ENCODE measurements around the gene RBM4.
"Not testable (repeated sequence)": the region's sequence is repeated elsewhere in the genome, so short reads cannot be mapped to it uniquely, and the experiment has no call there.

The RBM4 gene

DNA sequence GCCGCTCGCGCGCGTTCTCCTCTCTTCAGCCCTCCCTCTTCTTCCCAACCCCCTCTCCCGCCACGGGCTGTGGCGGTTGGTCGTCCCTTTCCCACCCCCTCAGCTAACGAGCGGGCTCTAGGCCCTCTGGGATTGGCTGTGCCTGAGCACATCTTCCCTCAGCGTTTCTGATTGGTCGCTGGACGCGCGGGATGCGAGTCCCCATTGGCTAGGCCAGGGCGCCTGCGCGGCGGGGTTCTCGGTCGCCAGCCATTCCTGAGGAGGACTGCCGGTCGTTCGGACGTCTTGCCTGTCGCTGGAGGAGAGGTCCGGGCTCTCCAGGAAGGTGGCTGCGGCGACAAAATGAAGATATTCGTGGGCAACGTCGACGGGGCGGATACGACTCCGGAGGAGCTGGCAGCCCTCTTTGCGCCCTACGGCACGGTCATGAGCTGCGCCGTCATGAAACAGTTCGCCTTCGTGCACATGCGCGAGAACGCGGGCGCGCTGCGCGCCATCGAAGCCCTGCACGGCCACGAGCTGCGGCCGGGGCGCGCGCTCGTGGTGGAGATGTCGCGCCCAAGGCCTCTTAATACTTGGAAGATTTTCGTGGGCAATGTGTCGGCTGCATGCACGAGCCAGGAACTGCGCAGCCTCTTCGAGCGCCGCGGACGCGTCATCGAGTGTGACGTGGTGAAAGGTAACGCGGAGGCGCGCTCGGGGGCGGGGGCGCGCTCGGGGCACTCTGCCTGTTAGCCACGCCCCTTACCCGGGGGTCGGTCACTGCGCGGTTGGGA is 21.9 kb upstream of the RBM4 start, which contains the start of gene RBM14:
RBM14 (plus strand) TSS at position 252 of the 776 bp plus-strand sequence; CDS start at position 343, 91 bp downstream.
- in situ Hi-C loops (cut with MboI; ENCODE audit: low sequenced_read_pairs): no loop called here

DNA sequence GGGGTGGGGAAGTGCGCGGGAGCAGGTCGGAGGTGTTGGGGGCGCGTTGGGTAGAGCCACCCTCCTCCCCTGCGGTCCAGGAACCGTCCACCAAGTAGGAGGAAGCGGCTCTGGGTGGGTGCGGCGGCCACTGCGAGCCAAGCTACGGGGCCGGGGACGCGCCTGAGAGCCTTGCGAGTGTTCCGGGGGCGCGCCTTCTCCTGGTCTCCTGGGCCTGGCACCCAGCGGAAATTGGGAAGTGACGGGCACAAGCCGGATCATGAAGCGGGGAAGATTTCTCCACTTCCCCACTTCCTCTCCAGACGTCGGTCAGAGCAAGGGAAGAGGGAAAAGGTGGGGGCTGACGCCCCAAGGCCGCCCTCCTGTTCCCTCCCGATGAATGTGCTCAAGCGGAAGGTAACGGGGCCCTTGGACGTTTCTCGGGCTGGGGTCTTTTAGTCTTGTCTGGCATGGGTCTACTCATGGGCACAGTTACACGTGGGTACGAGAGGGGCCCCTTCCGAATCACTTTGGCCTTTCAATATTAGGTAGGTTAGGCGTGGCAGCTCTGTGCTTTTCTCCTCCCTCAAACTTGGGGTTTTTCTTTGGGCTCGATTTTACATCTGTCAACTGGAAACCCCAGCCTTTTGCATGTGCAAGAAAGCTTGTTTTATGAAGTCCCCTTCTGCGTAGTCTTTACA is 21.2 kb upstream of the RBM4 start:
- in situ Hi-C loops (cut with MboI; ENCODE audit: low sequenced_read_pairs): no loop called here

DNA sequence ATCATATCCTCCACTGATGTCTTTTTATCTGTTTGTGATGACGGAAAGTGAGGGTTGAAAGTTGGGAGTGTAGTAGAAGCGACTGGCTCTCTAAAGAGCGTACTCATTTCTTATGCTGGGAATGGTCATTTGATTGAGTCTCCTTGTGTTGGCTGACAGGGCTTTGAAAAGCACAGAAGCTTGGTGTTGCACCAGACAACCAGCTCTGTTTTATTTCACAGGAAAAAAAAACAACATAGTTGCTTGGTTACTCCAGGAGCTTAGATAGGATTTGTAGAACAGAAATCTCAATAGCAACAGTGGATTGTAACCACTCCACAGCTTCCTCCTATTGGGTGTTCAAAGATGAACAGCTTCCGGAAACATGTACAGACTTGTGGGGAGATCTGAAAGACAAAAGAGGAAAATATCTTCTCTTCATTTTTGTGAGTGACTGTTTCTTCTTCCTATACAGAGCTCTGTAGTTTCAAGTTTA is 19.4 kb upstream of the RBM4 start:
- in situ Hi-C loops (cut with MboI; ENCODE audit: low sequenced_read_pairs): no loop called here

DNA sequence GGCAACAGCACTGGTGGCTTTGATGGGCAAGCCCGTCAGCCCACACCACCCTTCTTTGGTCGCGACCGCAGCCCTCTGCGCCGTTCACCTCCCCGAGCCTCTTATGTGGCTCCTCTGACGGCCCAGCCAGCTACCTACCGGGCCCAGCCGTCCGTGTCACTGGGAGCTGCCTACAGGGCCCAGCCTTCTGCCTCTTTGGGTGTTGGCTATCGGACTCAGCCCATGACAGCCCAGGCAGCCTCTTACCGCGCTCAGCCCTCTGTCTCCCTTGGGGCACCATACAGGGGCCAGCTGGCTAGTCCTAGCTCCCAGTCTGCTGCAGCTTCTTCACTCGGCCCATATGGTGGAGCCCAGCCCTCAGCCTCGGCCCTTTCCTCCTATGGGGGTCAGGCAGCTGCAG is 14.1 kb upstream of the RBM4 start:
- in situ Hi-C loops (cut with MboI; ENCODE audit: low sequenced_read_pairs): no loop called here

GRCh38 chr11:66625041-66625751 is 13.3 kb upstream of the RBM4 start:
- in situ Hi-C loops (cut with MboI; ENCODE audit: low sequenced_read_pairs): no loop called here

- in situ Hi-C loops (cut with MboI; ENCODE audit: low sequenced_read_pairs): no loop called here
Observed at GRCh38 chr11:66625752-66626149, 12.8 kb upstream of the RBM4 start.

GRCh38 chr11:66626382-66626781 is 12.1 kb upstream of the RBM4 start:
- in situ Hi-C loops (cut with MboI; ENCODE audit: low sequenced_read_pairs): no loop called here

GRCh38 chr11:66626926-66627325 is 11.6 kb upstream of the RBM4 start:
- in situ Hi-C loops (cut with MboI; ENCODE audit: low sequenced_read_pairs): no loop called here

DNA sequence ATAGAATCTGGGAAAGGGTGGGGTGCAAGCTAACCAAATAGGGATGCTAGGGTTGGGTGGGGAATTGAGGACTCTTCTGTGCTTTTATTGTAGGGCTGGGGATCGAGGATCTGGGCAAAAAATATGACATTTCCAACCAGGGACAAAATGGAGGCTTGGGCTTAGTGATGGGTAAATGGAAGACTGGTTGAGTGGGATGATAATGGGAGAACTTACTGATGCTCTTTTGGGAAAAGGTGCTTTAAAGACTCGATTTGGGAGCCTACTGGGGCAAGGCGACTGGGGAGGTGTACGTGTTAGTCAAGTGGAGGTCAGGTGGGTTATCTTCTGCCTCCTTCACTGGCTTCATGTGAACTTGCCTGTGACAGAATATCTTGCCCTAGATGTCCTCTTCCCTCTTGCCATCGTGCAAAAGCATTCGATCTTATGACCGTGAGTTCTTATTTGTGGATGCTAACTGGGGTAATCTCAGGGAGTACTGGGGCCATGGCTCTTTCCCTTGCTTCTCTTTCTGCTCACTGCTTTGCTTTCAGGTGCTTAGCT is 10.4 kb upstream of the RBM4 start:
- in situ Hi-C loops (cut with MboI; ENCODE audit: low sequenced_read_pairs): no loop called here

DNA sequence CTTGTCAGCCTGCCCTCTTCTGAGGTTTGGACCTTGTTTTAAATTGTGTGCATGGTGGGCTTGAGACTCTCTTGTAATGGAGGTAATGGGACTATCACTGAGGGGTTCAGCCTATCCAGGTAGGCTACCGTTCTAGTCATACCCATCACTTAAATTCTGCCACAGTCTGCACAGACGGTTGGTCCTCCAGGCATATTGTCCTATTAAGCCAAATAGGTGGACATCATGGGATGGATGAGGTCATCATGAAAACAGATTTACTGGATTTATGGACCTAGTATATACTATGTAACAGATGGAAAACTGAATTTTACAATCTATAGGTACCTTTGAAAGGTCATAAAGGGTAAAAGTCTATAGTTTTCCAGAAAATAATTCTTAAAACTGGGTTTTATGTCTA is 9.1 kb upstream of the RBM4 start:
- in situ Hi-C loops (cut with MboI; ENCODE audit: low sequenced_read_pairs): no loop called here

DNA sequence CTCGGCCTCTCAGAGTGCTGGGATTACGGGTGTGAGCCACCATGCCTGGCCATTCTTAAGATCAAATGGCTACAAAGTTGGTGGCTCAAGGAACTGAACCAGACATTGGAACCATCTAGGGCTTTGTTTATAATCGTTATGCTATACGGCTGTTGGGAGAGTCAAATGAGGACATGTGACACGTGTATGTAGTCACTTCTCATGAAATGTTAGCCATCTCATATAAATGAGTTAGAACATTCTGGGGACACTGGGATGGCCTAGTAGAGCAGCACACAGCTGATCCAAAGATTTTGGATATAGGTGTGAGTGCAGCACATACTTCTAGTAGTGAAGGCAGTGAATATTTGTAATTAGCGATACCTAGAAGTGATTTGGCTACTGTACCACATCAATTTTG is 6.6 kb upstream of the RBM4 start:
- in situ Hi-C loops (cut with MboI; ENCODE audit: low sequenced_read_pairs): no loop called here

- in situ Hi-C loops (cut with MboI; ENCODE audit: low sequenced_read_pairs): no loop called here
Observed at GRCh38 chr11:66632952-66633351, 5.6 kb upstream of the RBM4 start.

GRCh38 chr11:66636411-66636810 is 2.1 kb upstream of the RBM4 start:
- in situ Hi-C loops (cut with MboI; ENCODE audit: low sequenced_read_pairs): no loop called here

GRCh38 chr11:66637557-66638176 is 836 bp upstream of the RBM4 start:
- in situ Hi-C loops (cut with MboI; ENCODE audit: low sequenced_read_pairs): no loop called here

GRCh38 chr11:66639066-66639813 is 737 bp downstream of the RBM4 start:
- in situ Hi-C loops (cut with MboI; ENCODE audit: low sequenced_read_pairs): no loop called here

DNA sequence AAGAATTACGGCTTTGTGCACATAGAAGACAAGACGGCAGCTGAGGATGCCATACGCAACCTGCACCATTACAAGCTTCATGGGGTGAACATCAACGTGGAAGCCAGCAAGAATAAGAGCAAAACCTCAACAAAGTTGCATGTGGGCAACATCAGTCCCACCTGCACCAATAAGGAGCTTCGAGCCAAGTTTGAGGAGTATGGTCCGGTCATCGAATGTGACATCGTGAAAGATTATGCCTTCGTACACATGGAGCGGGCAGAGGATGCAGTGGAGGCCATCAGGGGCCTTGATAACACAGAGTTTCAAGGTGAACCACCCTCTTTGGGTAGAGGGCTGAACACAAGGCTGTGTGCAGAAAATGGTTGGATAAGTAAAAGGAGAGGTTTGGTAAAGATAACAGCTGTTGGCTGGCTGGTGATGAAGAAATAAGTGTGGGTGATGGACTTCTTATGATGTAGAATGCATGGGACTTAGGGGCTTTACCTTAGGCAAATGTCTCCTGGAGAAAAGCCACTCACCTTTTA is 1.4 kb downstream of the RBM4 start:
- in situ Hi-C loops (cut with MboI; ENCODE audit: low sequenced_read_pairs): not testable (repeated sequence)

DNA sequence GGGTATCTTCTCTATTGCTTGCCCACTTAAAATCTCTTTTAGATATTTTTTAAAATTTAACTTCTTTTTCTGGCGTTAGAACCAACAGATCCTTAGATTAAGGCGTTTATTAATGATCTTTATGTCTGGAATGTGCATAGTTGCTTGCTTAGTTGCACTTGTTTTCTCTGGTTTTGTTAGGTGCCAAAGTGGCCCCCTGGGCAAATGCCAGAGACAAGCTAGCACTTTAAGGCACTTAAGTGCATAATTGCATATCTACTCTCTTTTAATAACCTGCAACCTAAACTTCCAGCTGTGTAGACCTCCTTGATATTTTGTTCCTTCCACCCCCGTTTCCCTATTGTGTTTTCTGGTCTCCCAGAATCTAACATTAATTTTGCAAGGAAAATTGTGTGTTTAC is 3.3 kb downstream of the RBM4 start:
- in situ Hi-C loops (cut with MboI; ENCODE audit: low sequenced_read_pairs): no loop called here

DNA sequence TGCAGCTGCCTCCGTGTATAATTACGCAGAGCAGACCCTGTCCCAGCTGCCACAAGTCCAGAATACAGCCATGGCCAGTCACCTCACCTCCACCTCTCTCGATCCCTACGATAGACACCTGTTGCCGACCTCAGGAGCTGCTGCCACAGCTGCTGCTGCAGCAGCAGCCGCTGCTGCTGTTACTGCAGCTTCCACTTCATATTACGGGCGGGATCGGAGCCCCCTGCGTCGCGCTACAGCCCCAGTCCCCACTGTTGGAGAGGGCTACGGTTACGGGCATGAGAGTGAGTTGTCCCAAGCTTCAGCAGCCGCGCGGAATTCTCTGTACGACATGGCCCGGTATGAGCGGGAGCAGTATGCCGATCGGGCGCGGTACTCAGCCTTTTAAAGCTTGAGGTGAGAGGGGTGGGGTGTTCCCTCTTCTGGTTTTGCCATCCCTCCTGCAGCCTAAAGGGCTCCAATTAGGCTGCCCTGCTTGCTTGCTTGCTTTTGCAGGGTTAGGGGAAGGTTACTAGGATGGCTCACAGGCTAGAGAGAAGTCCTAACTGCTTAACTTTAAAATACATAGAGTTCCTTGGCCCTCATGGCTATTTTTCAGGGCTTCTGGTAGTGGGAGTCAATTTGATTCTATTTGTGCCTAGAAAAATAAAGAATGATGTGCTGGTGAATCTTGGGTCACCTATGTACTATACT is 5.4 kb downstream of the RBM4 start:
- in situ Hi-C loops (cut with MboI; ENCODE audit: low sequenced_read_pairs): no loop called here

DNA sequence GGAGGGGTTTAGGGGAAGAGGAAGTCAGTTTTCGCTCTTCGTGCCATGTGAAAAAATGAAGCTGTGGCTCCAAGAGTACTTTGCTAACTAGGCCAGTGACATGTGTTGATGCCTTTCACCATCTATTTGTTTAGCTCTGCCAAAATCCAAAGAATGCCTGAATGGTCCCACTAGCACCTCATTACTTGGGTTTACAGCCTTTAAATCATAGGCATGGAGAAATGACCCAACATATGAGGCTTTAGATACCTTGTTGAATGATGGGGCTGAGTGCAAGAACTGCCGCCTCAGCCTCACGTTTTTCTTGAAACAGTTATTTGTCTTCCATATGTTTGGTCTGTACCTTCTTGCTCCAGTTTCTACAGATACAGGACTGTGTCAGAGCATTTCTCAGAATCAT is 8.3 kb downstream of the RBM4 start:
- in situ Hi-C loops (cut with MboI; ENCODE audit: low sequenced_read_pairs): no loop called here
